Measurements from ENCODE around the gene B3GNT4.

DNA sequence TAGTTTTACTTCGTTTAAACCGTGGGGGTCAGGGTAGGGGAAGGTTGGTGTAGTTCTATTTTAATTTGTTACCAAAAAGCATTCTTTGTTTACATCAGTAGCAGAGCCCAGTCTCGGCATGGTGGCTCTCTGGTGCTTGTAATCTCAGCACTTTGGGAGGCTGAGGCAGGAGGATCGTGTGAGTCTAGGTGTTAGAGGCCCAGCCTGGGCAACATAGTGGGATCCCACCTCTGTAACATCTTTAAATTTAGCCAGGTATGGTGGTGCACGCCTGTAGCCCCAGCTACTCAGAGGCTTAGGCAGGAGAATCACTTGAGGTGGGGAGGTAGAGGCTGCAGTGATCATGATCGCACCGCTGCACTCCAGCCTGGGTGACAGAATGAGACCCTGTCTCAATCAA, 18.4 kb upstream of the B3GNT4 start:
- TF ChIP-seq ZNF557 (CRISPR knock-in tag; IDR thresholded peaks at IDR 0.05) (no peak), MTF1 (CRISPR knock-in tag; IDR thresholded peaks at IDR 0.05) (no peak), SIN3B (IDR thresholded peaks at IDR 0.05; ENCODE audit: low read length) (no peak), ZNF431 (CRISPR knock-in tag; IDR thresholded peaks at IDR 0.05; ENCODE audit: borderline replicate concordance, low read depth) (no peak), SRF (IDR thresholded peaks at IDR 0.05; ENCODE audit: low read depth, low read length) (no peak), ATF1 (CRISPR knock-in tag; IDR thresholded peaks at IDR 0.05) (no peak), YY1 (IDR thresholded peaks at IDR 0.05; ENCODE audit: insufficient read depth, insufficient replicate concordance, low read depth, low read length) (no peak), CHD2 (IDR thresholded peaks at IDR 0.05; ENCODE audit: low read depth, low read length) (no peak)
- TF ChIP-seq, protein P1, sequence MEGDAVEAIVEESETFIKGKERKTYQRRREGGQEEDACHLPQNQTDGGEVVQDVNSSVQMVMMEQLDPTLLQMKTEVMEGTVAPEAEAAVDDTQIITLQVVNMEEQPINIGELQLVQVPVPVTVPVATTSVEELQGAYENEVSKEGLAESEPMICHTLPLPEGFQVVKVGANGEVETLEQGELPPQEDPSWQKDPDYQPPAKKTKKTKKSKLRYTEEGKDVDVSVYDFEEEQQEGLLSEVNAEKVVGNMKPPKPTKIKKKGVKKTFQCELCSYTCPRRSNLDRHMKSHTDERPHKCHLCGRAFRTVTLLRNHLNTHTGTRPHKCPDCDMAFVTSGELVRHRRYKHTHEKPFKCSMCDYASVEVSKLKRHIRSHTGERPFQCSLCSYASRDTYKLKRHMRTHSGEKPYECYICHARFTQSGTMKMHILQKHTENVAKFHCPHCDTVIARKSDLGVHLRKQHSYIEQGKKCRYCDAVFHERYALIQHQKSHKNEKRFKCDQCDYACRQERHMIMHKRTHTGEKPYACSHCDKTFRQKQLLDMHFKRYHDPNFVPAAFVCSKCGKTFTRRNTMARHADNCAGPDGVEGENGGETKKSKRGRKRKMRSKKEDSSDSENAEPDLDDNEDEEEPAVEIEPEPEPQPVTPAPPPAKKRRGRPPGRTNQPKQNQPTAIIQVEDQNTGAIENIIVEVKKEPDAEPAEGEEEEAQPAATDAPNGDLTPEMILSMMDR (CRISPR knock-in tag; IDR thresholded peaks at IDR 0.05), result no peak
- TF ChIP-seq, protein P2, sequence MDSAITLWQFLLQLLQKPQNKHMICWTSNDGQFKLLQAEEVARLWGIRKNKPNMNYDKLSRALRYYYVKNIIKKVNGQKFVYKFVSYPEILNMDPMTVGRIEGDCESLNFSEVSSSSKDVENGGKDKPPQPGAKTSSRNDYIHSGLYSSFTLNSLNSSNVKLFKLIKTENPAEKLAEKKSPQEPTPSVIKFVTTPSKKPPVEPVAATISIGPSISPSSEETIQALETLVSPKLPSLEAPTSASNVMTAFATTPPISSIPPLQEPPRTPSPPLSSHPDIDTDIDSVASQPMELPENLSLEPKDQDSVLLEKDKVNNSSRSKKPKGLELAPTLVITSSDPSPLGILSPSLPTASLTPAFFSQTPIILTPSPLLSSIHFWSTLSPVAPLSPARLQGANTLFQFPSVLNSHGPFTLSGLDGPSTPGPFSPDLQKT (CRISPR knock-in tag; IDR thresholded peaks at IDR 0.05; ENCODE audit: borderline replicate concordance), result no peak

Data from HepG2 (cell line).